ENCODE data around the gene TMEM115. TPM values are rescaled to one million over a fixed set of nuclear protein-coding genes. Genes with fewer than 3 reads are reported as not detected.

Gene TMEM115
- total and polyA plus RNA-seq, 2 of the 4 experiments (the other 2 are of a cell fraction): 35.3 to 47.3 TPM

DNA sequence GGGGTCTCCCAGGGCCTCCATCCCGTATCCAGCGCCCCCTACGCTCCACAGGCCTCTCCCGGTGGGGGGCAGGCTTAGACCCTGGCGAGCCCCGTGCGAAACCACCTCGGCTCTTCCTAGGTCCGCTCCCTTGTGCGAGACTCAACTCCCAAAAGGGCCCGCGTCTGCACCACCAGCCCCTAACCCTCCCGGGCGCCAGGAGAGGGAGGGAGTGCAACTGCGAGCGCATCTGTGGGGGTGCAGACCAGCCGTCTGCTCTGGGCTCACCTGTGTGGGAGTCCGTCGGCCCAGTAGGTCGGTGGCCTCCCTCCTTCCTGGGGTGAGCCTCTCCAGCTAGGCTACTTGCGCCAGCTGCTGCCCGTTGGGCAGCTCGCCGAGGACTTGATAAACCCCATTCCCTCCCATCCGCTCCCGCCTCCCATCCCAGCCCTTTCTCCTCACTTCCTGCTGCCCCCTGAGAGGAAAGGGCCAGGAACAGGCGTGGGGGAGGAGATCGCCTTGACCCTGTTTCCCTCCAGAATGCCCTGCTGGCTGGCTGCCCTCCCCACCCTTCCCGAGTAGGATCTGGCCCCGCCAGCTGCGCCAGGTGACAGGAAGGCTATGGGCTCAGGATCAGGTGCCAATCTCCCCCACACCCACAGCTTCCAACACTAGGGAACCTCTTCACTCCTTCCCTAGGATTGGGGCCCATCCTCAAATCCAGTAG is 36.8 kb downstream of the TMEM115 start, which contains the start of gene HYAL2:
Gene HYAL2, minus strand, starts transcription at position 360 of the 706 bp plus-strand sequence. CDS start 2,256 bp downstream, outside the sequence.
- peak within 1 kb of the TSS; percentile 94 for H3K9ac ChIP-seq (ENCODE audit: low read depth, low read length)
- peak within 1 kb of the TSS; percentile 66 for H3K4ac ChIP-seq (ENCODE audit: low read depth, low read length)
- peak within 1 kb of the TSS; percentile 87 for H2AK5ac ChIP-seq (ENCODE audit: low read depth, low read length)
- H3K18ac ChIP-seq (ENCODE audit: low read depth, low read length): no peak within 1 kb of the TSS
- ChIA-PET POLR2A (ENCODE audit: unreplicated experiment) (no interaction called here), CTCF (no interaction called here)
- H2AFZ ChIP-seq (replicated peaks; ENCODE audit: low read length, poor library complexity): peak within 1 kb of the TSS; percentile 95
- peak within 1 kb of the TSS; percentile 58 for H3K4me3 ChIP-seq (ENCODE audit: insufficient read depth, low read depth, low read length)
- no peak for ATAC-seq (ENCODE audit: low read depth)
- H2AK9ac ChIP-seq (replicated peaks; ENCODE audit: low read depth, low read length, poor library complexity): peak within 1 kb of the TSS; percentile 93
- no peaks in the 10 kb centered on the region for H3K27me3 ChIP-seq (ENCODE audit: control insufficient read depth, insufficient read depth, low read length)
- peak within 1 kb of the TSS; percentile 58 for H4K91ac ChIP-seq (ENCODE audit: insufficient read depth, low read depth, low read length)
- H3K56ac ChIP-seq (ENCODE audit: extremely low read depth, insufficient read depth, low read length): no peak within 1 kb of the TSS
- H3K4me2 ChIP-seq (ENCODE audit: low read depth, low read length): peak within 1 kb of the TSS; percentile 67
- peak within 1 kb of the TSS; percentile 98 for H2BK5ac ChIP-seq (ENCODE audit: low read depth, low read length, poor library complexity, severe bottlenecking)
- peak within 1 kb of the TSS; percentile 98 for H3K27ac ChIP-seq (ENCODE audit: insufficient read depth, low read length)
- in situ Hi-C loops (cut with MboI; ENCODE audit: low sequenced_read_pairs): no loop called here
- no CpG with 5 or more reads among the region's 31 CpGs for WGBS, 2 experiments (ENCODE audit: extremely low coverage in 2 of 2, insufficient read length in 1 of 2)
- peak within 1 kb of the TSS; percentile 95 for H4K5ac ChIP-seq (ENCODE audit: low read depth, low read length)
- peak within 1 kb of the TSS; percentile 54; the same call in 1 of the 2 replicates for H2BK120ac ChIP-seq (ENCODE audit: low read depth, low read length)
- no peak for DNase-seq
- H4K8ac ChIP-seq (ENCODE audit: low read depth in 2 of 2, low read length in 2 of 2): peak within 1 kb of the TSS; percentile 96 to 99; a peak in 3 of 4 replicates
- no TSS peak for BruUV-seq (replicated peaks)
- H3K79me1 ChIP-seq (ENCODE audit: low read depth in 1 of 2, low read length in 2 of 2): peaks cover 31 to 58% of the 10 kb centered on the region in 2 experiments
- intact Hi-C loops (cut with micrococcal nuclease): loop anchor here (5.0 kb wide), 1 partner anchor 60 kb away; no protein-coding TSS in a partner anchor
- peak within 1 kb of the TSS; percentile 35; the same call in 1 of the 2 replicates for H3K23ac ChIP-seq (ENCODE audit: low read depth, low read length)
- no peak within 1 kb of the TSS for H3K14ac ChIP-seq (replicated peaks; ENCODE audit: low read depth, low read length)
- dilution Hi-C loops (cut with HindIII; ENCODE audit: low sequenced_read_pairs, unreplicated experiment): no loop called here
- no peak within 1 kb of the TSS for H2BK15ac ChIP-seq (ENCODE audit: low read depth, low read length)
- no peaks in the 10 kb centered on the region for H3K9me3 ChIP-seq (ENCODE audit: control insufficient read depth, insufficient read depth, low read length)
- H4K20me1 ChIP-seq (ENCODE audit: insufficient read depth, low read length): peaks cover 11% of the 10 kb centered on the region; the same call in 1 of the 2 replicates
- TF ChIP-seq POLR2A (IDR thresholded peaks at IDR 0.05; ENCODE audit: low read depth, low read length) (no peak), RFX5 (IDR thresholded peaks at IDR 0.05; ENCODE audit: low read depth, low read length) (no peak), MAZ (IDR thresholded peaks at IDR 0.05; ENCODE audit: borderline replicate concordance, low read depth, low read length) (no peak)
- TF ChIP-seq, protein P1, sequence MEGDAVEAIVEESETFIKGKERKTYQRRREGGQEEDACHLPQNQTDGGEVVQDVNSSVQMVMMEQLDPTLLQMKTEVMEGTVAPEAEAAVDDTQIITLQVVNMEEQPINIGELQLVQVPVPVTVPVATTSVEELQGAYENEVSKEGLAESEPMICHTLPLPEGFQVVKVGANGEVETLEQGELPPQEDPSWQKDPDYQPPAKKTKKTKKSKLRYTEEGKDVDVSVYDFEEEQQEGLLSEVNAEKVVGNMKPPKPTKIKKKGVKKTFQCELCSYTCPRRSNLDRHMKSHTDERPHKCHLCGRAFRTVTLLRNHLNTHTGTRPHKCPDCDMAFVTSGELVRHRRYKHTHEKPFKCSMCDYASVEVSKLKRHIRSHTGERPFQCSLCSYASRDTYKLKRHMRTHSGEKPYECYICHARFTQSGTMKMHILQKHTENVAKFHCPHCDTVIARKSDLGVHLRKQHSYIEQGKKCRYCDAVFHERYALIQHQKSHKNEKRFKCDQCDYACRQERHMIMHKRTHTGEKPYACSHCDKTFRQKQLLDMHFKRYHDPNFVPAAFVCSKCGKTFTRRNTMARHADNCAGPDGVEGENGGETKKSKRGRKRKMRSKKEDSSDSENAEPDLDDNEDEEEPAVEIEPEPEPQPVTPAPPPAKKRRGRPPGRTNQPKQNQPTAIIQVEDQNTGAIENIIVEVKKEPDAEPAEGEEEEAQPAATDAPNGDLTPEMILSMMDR (conservative IDR thresholded peaks at IDR 0.05; ENCODE audit: low read depth, low read length): no peak
- peaks cover 26% of the 10 kb centered on the region for H3K36me3 ChIP-seq (ENCODE audit: control insufficient read depth, insufficient read depth, low read length)
- H3K9me1 ChIP-seq (ENCODE audit: insufficient read depth, low read length): peaks cover 8% of the 10 kb centered on the region
- no peak within 1 kb of the TSS for H2BK20ac ChIP-seq (ENCODE audit: low read depth, low read length)
- H3K4me1 ChIP-seq (ENCODE audit: control insufficient read depth, insufficient read depth, low read length): peaks cover 26% of the 10 kb centered on the region
